Smooth muscle cell of the brain vasculature (primary cell): Measurements from ENCODE around the gene SLC17A1.

Experiments used
- DNase-seq: peaks from one replicate; pipeline ENCODE4 v3.0.0-alpha.2; 2012; ENCODE audit warnings: low read depth, low spot score

Gene SLC17A1

GRCh38 chr6:25832670-25833069 is 818 bp upstream of the SLC17A1 start:
- no peak for DNase-seq

- no peak for DNase-seq
These were observed 433 bp upstream of the SLC17A1 start for GRCh38 chr6:25832307-25832662.

GRCh38 chr6:25830458-25830857 is 1.4 kb downstream of the SLC17A1 start:
- DNase-seq, result no peak

GRCh38 chr6:25829375-25829774 is 2.5 kb downstream of the SLC17A1 start:
- no peak for DNase-seq

GRCh38 chr6:25821341-25821740 is 10.5 kb downstream of the SLC17A1 start:
- DNase-seq, result no peak

GRCh38 chr6:25816252-25816651 is 15.6 kb downstream of the SLC17A1 start:
- DNase-seq, result no peak

GRCh38 chr6:25815194-25815593 is 16.7 kb downstream of the SLC17A1 start:
- DNase-seq, result no peak

- DNase-seq, result no peak
These were observed 27.0 kb downstream of the SLC17A1 start for GRCh38 chr6:25804804-25805203.

GRCh38 chr6:25801436-25801835 is 30.4 kb downstream of the SLC17A1 start:
- no peak for DNase-seq

GRCh38 chr6:25794784-25795183 is 37.1 kb downstream of the SLC17A1 start:
- DNase-seq, result no peak

GRCh38 chr6:25793970-25794369 is 37.9 kb downstream of the SLC17A1 start:
- no peak for DNase-seq

- no peak for DNase-seq
These were observed 39.8 kb downstream of the SLC17A1 start for GRCh38 chr6:25792016-25792415.

GRCh38 chr6:25789475-25789874 is 42.4 kb downstream of the SLC17A1 start:
- no peak for DNase-seq

GRCh38 chr6:25788305-25788922 is 43.4 kb downstream of the SLC17A1 start:
- DNase-seq, result no peak

GRCh38 chr6:25787428-25787827 is 44.4 kb downstream of the SLC17A1 start:
- no peak for DNase-seq

- DNase-seq, result no peak
These were observed 50.7 kb downstream of the SLC17A1 start for GRCh38 chr6:25781134-25781533.

- no peak for DNase-seq
These were observed 53.8 kb downstream of the SLC17A1 start for GRCh38 chr6:25777856-25778649.

- DNase-seq, result no peak
These were observed 54.8 kb downstream of the SLC17A1 start for GRCh38 chr6:25777031-25777430.

GRCh38 chr6:25774120-25774715 is 57.6 kb downstream of the SLC17A1 start:
- no peak for DNase-seq

- DNase-seq, result no peak
These were observed 61.9 kb downstream of the SLC17A1 start for GRCh38 chr6:25769983-25770382.

- no peak for DNase-seq
These were observed 63.3 kb downstream of the SLC17A1 start for GRCh38 chr6:25768566-25768965.

GRCh38 chr6:25764611-25765010 is 67.2 kb downstream of the SLC17A1 start:
- DNase-seq, result no peak
